Stimulated activated CD8-positive, alpha-beta memory T cell treated with anti-CD3 and anti-CD28 coated beads, Interleukin-4, amount 100 ng/mL, for 4 hours (primary cell): ENCODE data around the gene GLMN.
"Not testable (repeated sequence)": the region's sequence is repeated elsewhere in the genome, so short reads cannot be mapped to it uniquely, and the experiment has no call there.

ENCODE experiments used
- DNase-seq, 2 donors: peaks; one replicate each; pipeline ENCODE4 v3.0.0-alpha.2; 2020; ENCODE audit warnings: low read depth in 2 of 2, low spot score in 1 of 2

GLMN gene

GRCh38 chr1:92299477-92300150, 827 bp upstream of the GLMN start:
- no peak for DNase-seq

GRCh38 chr1:92298213-92298572, 594 bp downstream of the GLMN start:
- DNase-seq: no peak

GRCh38 chr1:92291372-92291999, 7.3 kb downstream of the GLMN start:
- no peak for DNase-seq

- DNase-seq: not testable (repeated sequence)
Measured at GRCh38 chr1:92281411-92281810, 17.4 kb downstream of the GLMN start.

- DNase-seq: not testable (repeated sequence)
Measured at GRCh38 chr1:92279781-92280180, 19.0 kb downstream of the GLMN start.

GRCh38 chr1:92277105-92277723, 21.6 kb downstream of the GLMN start:
- no peak for DNase-seq

- DNase-seq: no peak
Measured at GRCh38 chr1:92276082-92276481, 22.7 kb downstream of the GLMN start.

- DNase-seq: no peak
Measured at GRCh38 chr1:92274939-92275338, 23.8 kb downstream of the GLMN start.

GRCh38 chr1:92273039-92273438, 25.7 kb downstream of the GLMN start:
- DNase-seq: no peak

- DNase-seq: no peak
Measured at GRCh38 chr1:92262516-92262915, 36.3 kb downstream of the GLMN start.

- DNase-seq: no peak
Measured at GRCh38 chr1:92259350-92259749, 39.4 kb downstream of the GLMN start.

GRCh38 chr1:92254714-92255113, 44.1 kb downstream of the GLMN start:
- DNase-seq: not testable (repeated sequence)

GRCh38 chr1:92244376-92244775, 54.4 kb downstream of the GLMN start:
- no peak for DNase-seq

GRCh38 chr1:92240034-92240433, 58.8 kb downstream of the GLMN start:
- DNase-seq: no peak

- no peak for DNase-seq
Measured at GRCh38 chr1:92230736-92231135, 68.1 kb downstream of the GLMN start.

GRCh38 chr1:92228401-92228800, 70.4 kb downstream of the GLMN start:
- no peak for DNase-seq

GRCh38 chr1:92219028-92219427, 79.8 kb downstream of the GLMN start:
- no peak for DNase-seq

GRCh38 chr1:92218559-92218958, 80.2 kb downstream of the GLMN start:
- DNase-seq: no peak

- DNase-seq: no peak
Measured at GRCh38 chr1:92217721-92218120, 81.1 kb downstream of the GLMN start, which contains the start of gene C1orf146. Gene C1orf146, plus strand, starts transcription at chr1:92217915. Its CDS starts 13,506 bp downstream, at chr1:92231421.

GRCh38 chr1:92211166-92211565, 87.6 kb downstream of the GLMN start:
- no peak for DNase-seq

GRCh38 chr1:92210701-92211100, 88.1 kb downstream of the GLMN start:
- no peak for DNase-seq

- no peak for DNase-seq
Measured at GRCh38 chr1:92203105-92203504, 95.7 kb downstream of the GLMN start.
